Heart left ventricle (tissue), 16 donors: ENCODE results near the gene CTSF. TPM values are rescaled to one million over a fixed set of nuclear protein-coding genes. Genes with fewer than 3 reads are reported as not detected.

Experiments
- ATAC-seq, 4 donors: fragments of 200-7000 bp; cut with Tn5 transposase; one replicate each; pipeline ENCODE4 v1.9.1; 2020 to 2022; ENCODE audit warnings: moderate library complexity in 4 of 4, mild to moderate bottlenecking in 3 of 4, moderate number of reproducible peaks in 1 of 4
- DNase-seq, 5 donors: peaks; one replicate each; pipeline ENCODE4 v3.0.0-alpha.2; 2020
- H3K27ac ChIP-seq, 12 donors: fragments of 200-600 bp; sonication (generic) in 4 of 12; one replicate each; pipeline versions ENCODE4 v1.5.0 to v1.8.0; 2016 to 2022; ENCODE audit warnings: mild to moderate bottlenecking in 2 of 12
- H3K27me3 ChIP-seq, 9 donors: fragments of 200-600 bp; sonication (generic) in 2 of 9; one replicate each; pipeline versions ENCODE4 v1.5.1 to v1.8.0; 2016 to 2022; ENCODE audit warnings: mild to moderate bottlenecking in 3 of 9
- H3K36me3 ChIP-seq, 9 donors: fragments of 200-600 bp; sonication (generic) in 2 of 9; one replicate each; pipeline versions ENCODE4 v1.5.0 to v1.8.0; 2018 to 2022; ENCODE audit warnings: mild to moderate bottlenecking in 2 of 9
- H3K4me1 ChIP-seq, 12 donors: fragments of 200-600 bp; sonication (generic) in 4 of 12; one replicate each; pipeline versions ENCODE4 v1.5.0 to v1.8.0; 2016 to 2022; ENCODE audit warnings: mild to moderate bottlenecking in 3 of 12
- H3K4me3 ChIP-seq, 12 donors: fragments of 200-600 bp; sonication (generic) in 4 of 12; one replicate each; pipeline versions ENCODE4 v1.5.0 to v1.8.0; 2017 to 2022; ENCODE audit warnings: mild to moderate bottlenecking in 9 of 12, moderate library complexity in 4 of 12
- H3K9me3 ChIP-seq, 12 donors: fragments of 200-600 bp; sonication (generic) in 4 of 12; one replicate each; pipeline versions ENCODE4 v1.5.0 to v1.8.0; 2016 to 2022; ENCODE audit warnings: mild to moderate bottlenecking in 1 of 12
- CTCF ChIP-seq, 12 donors: fragments of 200-600 bp; sonication (generic) in 4 of 12; IDR thresholded peaks; one replicate each; pipeline versions ENCODE4 v1.5.0 to v1.8.0; 2018 to 2022; ENCODE audit warnings: antibody characterized with exemption in 12 of 12, mild to moderate bottlenecking in 5 of 12
- POLR2A ChIP-seq, 2 donors: fragments of 450-650 bp; IDR thresholded peaks; one replicate each; pipeline ENCODE4 v1.6.1; 2017; ENCODE audit warnings: antibody characterized with exemption in 2 of 2, mild to moderate bottlenecking in 2 of 2, moderate library complexity in 2 of 2
- WGBS, 4 donors: extraction: QIAGEN DNeasy Blood & Tissue Kit in 2 of 4; methylation state at CpG; one replicate each; pipeline versions ENCODE4 v1.1.5 to v1.1.7; 2013 to 2018; 5-methylcytosine and 5-hydroxymethylcytosine counted together
- intact Hi-C, 10 donors: fragments of 100-400 bp; cut with DNase I; formaldehyde crosslinking; loops; one replicate each; pipeline versions ENCODE4 v1.11.1 to v1.14.2; 2022
- polyA plus RNA-seq, 2 donors: library from polyadenylated mRNA; stranded (reverse); fragments of 200-250 nt; gene quantifications; one replicate each; pipeline ENCODE4 v1.2.3, GENCODE V29; 2013
- total RNA-seq, 9 donors: library from RNA; depleted of rRNA in 2 of 9; stranded (reverse); fragments of >200 nt in 2 of 9; fragmentation: NEBNext Ultra II Directional in 3 of 9; extraction: Animal tissue kit (Norgen Biotek cat#: 25700) in 3 of 9; gene quantifications; one replicate each; pipeline versions ENCODE4 v1.1.0 to v1.2.4, GENCODE V29; 2016 to 2023
- donor health status: ischemic (EF 13 %, LVEDD 7.1; RV severe dilation, severe dysfunction).
- donor health status: healthy with polysubstance abuse.
- donor health status: DM: no; HTN: yes; CAD: no.
- donor health status: DM: no; HTN: no; CAD: no.
- donor health status: ischemic (EF 25% LVEDD 6.9; RV normal size, moderate dysfunction).
- donor health status: ischemic (EF 25% LVEDD 5.7; RV mildly dilated, moderate dysfunction).
- donor health status: healthy.
- donor health status: DM: yes; HTN: yes; CAD: no.
- donor health status: ischemic (EF 35%, LVEDD 5.7; RV mildly dilated, moderate dysfunction).
- donor health status: nonischemic (EF 11% LVEDD 7.7; RV severe dilation, severe dysfunction).
- donor health status: DM: yes; HTN: yes; CAD: no.
- donor health status: PGD.
- donor health status: ischemic (EF 29% LVEDD 5.4; RV normal size, mild dysfunction).
- donor health status: nonischemic (EF 23%, LVEDD 6.1; RV moderate dilation, normal function).

The CTSF gene
- total and polyA plus RNA-seq, 11 donors, result 17.7 to 76.4 (median 50.7) TPM

DNA sequence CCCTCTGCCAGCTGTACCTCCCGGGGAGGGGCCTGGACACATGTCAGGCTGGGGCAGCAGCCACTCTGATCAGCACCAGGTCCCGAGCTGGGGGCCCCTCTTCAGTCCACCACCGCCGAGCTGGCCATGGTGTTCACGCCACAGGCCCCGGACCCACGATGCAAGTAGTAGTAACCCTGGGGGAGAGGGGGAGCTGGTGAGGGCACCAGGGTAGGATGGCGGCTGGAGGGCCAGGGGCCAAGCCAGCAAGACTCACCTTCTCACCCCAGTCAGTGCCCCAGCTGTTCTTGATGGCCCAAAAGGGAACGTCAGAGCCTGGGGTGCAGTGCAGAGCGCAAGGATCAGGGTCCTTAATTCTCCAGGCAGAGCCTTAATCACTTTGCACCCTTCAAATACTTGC is 4.6 kb downstream of the CTSF start:
- 85 to 93% (median 90%) methylated on average over 4 to 10 of the region's 10 CpGs for WGBS, 4 donors
- H3K9me3 ChIP-seq, result no peaks in the 10 kb centered on the region
- DNase-seq (peak in 1 of 5 donors; percentile 38), ATAC-seq (no peak)
- H3K4me3 ChIP-seq, result no peak overlapping the region
- intact Hi-C loops, result loop anchor here in 1 of 10 donors (10.0 kb wide), 1 partner anchor 271 kb away; no protein-coding TSS in a partner anchor
- H3K4me1 ChIP-seq, result peaks cover 0 to 21% (median 14%) of the 10 kb centered on the region in 12 donors
- peaks cover 0 to 13% (median 0%) of the 10 kb centered on the region in 9 donors for H3K36me3 ChIP-seq
- no peak overlapping the region for H3K27ac ChIP-seq
- peaks cover 0 to 10% (median 0%) of the 10 kb centered on the region in 9 donors for H3K27me3 ChIP-seq
- TF ChIP-seq POLR2A (IDR thresholded peaks at IDR 0.05), result no peak
- no peak for TF ChIP-seq CTCF (IDR thresholded peaks at IDR 0.05)

DNA sequence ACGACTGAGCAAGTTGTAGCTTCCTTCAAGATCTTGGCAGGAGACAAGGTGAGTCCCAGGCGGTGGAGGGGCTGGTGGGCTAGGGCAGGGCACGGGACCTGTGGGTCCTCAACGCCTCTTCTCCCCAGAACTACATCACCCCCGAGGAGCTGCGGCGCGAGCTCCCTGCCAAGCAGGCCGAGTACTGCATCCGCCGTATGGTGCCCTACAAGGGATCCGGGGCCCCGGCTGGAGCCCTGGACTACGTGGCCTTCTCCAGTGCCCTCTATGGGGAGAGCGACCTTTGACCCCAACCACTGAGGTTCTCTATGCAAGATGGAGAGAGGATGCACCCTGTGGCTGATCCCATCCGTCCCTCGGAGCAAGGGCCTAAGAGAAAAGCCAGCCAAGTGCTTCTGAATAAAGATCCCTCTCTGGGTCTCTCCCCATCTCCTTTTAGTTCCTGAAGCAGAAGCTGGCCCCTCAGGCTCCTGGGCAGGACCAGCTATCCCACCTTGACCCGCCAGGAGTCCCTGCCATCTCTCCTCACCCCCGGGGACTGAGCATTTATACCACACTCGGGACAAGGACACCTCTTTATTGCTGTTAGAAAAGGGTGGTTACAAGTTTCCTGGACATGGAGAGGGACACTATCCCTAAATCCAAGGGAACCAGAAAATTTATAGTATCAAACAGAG is 5.4 kb downstream of the CTSF start:
- Histone ChIP-seq H3K4me3 (no peak overlapping the region), H3K36me3 (peaks cover 0 to 13% (median 0%) of the 10 kb centered on the region in 9 donors), H3K27me3 (peaks cover 0 to 15% (median 0%) of the 10 kb centered on the region in 9 donors), H3K4me1 (peaks cover 0 to 15% (median 13%) of the 10 kb centered on the region in 12 donors), H3K27ac (no peak overlapping the region), H3K9me3 (no peaks in the 10 kb centered on the region)
- DNase-seq (no peak), ATAC-seq (no peak)
- WGBS, 4 donors, result 80 to 93% (median 90%) methylated on average over 9 to 20 of the region's 20 CpGs
- no peak for TF ChIP-seq CTCF (IDR thresholded peaks at IDR 0.05)
- intact Hi-C loops, result loop anchor here in 1 of 10 donors (10.0 kb wide), 1 partner anchor 272 kb away; no protein-coding TSS in a partner anchor

DNA sequence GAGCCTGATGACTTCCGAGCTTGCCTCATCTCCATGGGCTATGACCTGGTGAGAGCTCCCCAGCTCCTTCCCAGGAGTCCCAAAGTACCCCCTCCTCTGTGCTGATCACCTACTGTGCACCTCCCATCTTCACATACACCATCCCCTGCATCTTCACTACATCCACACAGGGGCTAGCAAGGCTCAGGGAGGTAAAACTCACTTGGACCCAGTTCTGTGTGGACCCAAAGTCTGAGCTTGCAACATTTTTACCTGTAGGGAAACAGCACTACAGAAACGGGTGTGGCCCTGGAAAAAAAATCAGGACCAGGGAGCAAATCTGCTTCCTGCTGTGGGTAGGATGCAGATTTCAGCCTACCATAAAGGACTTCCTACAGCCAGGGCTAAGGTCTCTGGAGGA is 6.1 kb downstream of the CTSF start:
- no peak overlapping the region for H3K4me3 ChIP-seq
- no peak for TF ChIP-seq CTCF (IDR thresholded peaks at IDR 0.05)
- TF ChIP-seq POLR2A (IDR thresholded peaks at IDR 0.05), result no peak
- ATAC-seq (no peak), DNase-seq (no peak)
- peaks cover 0 to 16% (median 0%) of the 10 kb centered on the region in 9 donors for H3K27me3 ChIP-seq
- peaks cover 0 to 8% (median 7%) of the 10 kb centered on the region in 12 donors for H3K4me1 ChIP-seq
- H3K9me3 ChIP-seq, result no peaks in the 10 kb centered on the region
- no peak overlapping the region for H3K27ac ChIP-seq
- 76 to 90% (median 82%) methylated on average over 2 of the region's 2 CpGs for WGBS, 4 donors
- intact Hi-C loops, result loop anchor here in 1 of 10 donors (10.0 kb wide), 1 partner anchor 273 kb away; no protein-coding TSS in a partner anchor
- peaks cover 0 to 13% (median 0%) of the 10 kb centered on the region in 9 donors for H3K36me3 ChIP-seq

DNA sequence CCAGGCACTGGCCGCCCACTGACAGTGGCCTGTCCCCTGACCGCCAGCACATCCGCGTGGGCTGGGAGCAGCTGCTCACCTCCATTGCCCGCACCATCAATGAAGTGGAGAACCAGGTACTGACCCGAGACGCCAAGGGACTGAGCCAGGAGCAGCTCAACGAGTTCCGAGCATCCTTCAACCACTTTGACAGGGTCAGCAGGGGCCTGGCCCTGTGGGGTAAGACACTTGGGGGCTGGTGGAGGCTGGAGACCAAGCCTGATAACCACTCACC is 6.5 kb downstream of the CTSF start:
- TF ChIP-seq POLR2A (IDR thresholded peaks at IDR 0.05) (no peak), CTCF (IDR thresholded peaks at IDR 0.05) (no peak)
- H3K4me1 ChIP-seq, result peaks cover 0 to 8% (median 6%) of the 10 kb centered on the region in 12 donors
- ATAC-seq, result no peak
- WGBS, 4 donors, result 89 to 93% (median 91%) methylated on average over 9 of the region's 9 CpGs
- H3K36me3 ChIP-seq, result peaks cover 0 to 13% (median 0%) of the 10 kb centered on the region in 9 donors
- H3K9me3 ChIP-seq, result no peaks in the 10 kb centered on the region
- intact Hi-C loops, result loop anchor here in 1 of 10 donors (10.0 kb wide), 1 partner anchor 273 kb away; no protein-coding TSS in a partner anchor
- no peak overlapping the region for H3K4me3 ChIP-seq
- peaks cover 0 to 19% (median 0%) of the 10 kb centered on the region in 9 donors for H3K27me3 ChIP-seq
- no peak overlapping the region for H3K27ac ChIP-seq
- DNase-seq, result no peak
